Caki2 (cell line): ENCODE results near the gene TRAF4. TPM values are rescaled to one million over a fixed set of nuclear protein-coding genes. Genes with fewer than 3 reads are reported as not detected.
"Not testable (repeated sequence)": the region's sequence is repeated elsewhere in the genome, so short reads cannot be mapped to it uniquely, and the experiment has no call there.

Experiments used
- DNase-seq: peaks from one replicate; pipeline ENCODE4 v3.0.0-alpha.2; 2015; ENCODE audit warnings: low read depth
- in situ Hi-C: cut with HindIII; loops from 2 replicates; pipeline ENCODE4 v1.10.0; 2016; ENCODE audit warnings: low sequenced_read_pairs, low pct_unique_long_range_greater_than_20kb, mixed read lengths
- total RNA-seq: library from RNA; depleted of rRNA; stranded (reverse); fragments of >200 nt; shearing (Covaris generic); gene quantifications from 2 replicates; pipeline ENCODE4 v1.2.3, GENCODE V29; 2014; ENCODE audit warnings: low replicate concordance

The TRAF4 gene
- total RNA-seq, 1 experiment from 2014 or later, result 61.6 TPM

DNA sequence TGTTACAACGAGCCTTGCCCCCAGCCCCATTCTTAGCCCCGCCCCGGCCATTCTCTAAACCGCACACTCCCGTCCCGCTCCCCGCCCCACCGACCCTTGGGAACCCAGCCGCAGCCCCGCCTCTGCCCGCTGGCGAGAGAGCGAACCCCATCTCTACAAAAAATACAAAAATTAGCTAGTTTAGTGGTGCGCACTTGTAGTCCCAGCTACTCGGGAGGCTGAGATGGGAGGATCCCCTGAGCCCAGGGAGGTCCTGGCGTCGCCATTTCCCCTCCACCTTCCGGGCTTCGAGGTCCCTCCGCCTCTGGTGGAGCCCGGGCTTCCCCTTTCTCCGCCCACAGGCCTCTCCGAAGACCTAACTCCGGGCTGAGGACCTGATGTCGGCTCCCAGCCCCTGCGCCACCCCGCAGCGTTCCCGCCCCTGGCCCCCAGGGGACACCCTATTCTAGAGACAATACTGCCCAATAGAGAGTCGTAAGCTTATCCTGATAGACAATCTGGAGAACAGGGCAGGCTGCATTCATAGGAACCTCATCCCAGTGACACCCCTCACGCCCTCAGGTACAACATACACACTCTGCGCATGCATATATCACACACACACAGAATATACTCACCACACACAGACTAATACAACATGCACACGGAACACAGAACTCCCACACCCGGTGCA, 31.6 kb upstream of the TRAF4 start:
- in situ Hi-C loops, result no loop called here
- DNase-seq, result no peak

DNA sequence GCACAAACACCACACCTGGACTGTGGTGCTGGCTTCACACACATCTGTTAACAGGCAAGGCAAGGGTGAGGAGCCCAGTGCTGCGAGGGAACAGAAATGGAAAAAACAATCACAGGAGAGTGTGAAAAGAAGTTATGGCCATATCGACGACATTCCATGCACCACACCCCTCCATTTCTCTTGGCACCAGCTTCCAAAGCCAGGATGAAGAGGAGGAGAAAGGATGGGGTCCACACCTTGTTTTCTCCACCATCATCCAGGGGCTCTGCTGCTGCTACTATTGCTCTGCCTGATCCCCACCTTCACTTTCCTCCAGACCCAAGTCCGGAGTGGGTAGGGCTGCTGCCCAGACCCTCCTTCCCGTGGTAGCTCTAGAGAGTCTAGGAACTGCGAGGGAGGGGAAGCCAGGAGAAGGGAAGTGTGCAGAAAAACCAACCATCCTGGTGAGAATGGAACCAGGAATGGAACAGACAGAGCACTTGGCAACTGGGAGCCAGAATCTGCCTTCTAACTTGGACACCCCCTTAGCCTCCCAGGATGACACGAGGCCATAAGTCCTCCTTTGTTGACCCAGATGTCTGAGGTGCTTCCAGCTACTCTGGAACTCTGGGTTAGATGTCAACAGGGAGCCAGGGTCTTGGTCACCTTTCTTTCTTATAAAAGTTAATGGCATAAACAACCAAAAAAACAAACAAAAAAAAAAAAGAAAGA, 31.0 kb upstream of the TRAF4 start:
- in situ Hi-C loops, result no loop called here
- no peak for DNase-seq

DNA sequence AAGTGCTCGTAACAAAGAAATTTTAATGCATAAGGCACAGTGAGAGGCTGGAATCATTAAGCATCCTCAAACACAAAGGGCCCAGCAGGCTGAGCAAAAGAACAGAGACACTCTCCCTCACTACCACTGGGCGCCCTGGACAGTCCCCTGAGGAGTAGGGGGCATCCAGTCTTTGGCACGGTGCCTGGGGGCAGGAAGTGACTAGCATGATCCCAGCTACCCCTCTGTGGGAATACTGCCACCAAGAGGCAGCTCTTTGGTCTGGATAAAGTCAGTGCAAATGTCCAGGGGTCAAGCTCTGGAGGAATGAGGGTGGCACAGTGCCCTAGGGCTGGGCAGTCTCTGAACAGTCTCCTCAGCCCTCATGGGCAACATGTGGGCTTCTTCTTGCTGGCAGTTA, 29.5 kb upstream of the TRAF4 start:
- in situ Hi-C loops, result no loop called here
- no peak for DNase-seq

DNA sequence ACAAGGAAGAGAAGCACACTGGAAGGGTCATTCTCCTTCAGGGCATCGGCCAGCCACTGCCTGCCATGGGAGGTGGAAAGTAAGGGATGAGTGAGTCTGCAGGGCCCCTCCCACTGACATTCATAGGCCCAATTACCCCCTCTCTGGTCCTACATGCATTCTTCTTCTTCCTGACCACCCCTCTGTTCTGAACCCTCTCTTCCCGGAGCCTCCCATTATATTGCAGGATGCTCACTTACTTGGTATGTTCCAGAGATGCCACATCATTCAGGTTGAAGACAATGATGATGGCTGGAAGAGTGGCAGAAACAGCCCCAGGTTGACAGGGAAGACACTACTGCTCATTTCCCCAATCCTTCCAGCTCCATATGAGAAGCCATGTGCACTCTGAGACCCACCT, 28.6 kb upstream of the TRAF4 start:
- DNase-seq, result no peak
- in situ Hi-C loops, result no loop called here

DNA sequence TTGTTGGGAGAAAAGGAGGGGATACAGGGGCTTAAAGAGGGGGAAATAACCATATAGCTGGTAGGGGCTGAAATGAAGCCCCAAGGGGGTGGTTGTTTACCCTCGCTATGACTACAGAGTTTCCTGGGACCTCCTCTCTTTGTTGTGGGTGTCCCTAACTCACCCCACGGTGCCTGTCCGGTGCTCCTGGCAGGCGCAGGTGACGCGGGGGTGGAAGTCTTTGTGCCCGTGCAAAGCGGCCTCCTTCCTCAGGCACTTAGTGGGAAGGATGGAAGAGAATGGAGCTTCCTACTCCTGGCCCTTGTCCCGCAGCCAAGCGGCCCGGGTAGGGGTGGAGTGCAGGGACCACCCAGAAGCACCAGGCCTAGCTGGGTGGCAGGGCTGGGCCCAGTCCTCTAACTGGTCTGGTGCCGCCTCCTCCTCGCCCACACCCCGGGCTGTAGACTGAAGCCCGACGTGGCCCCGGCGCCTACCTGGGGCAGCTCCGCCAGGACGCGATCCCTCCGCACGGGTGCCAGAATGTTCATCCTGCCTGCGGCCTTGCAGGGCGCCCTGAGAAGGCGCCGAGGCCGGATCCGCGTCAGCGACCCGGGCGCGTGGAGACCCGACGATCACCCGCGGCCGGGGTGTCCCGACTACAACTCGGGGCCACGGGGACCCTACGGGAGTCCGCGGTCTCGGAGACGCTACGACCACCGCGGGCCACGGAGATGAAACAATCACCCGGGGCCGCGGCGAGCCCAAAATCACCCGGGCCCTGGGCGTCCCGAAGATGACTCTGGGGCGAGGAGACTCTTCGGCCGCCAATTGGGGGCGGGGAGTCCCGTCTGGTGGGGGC, 26.9 kb upstream of the TRAF4 start:
- DNase-seq, result no peak
- in situ Hi-C loops, result no loop called here

DNA sequence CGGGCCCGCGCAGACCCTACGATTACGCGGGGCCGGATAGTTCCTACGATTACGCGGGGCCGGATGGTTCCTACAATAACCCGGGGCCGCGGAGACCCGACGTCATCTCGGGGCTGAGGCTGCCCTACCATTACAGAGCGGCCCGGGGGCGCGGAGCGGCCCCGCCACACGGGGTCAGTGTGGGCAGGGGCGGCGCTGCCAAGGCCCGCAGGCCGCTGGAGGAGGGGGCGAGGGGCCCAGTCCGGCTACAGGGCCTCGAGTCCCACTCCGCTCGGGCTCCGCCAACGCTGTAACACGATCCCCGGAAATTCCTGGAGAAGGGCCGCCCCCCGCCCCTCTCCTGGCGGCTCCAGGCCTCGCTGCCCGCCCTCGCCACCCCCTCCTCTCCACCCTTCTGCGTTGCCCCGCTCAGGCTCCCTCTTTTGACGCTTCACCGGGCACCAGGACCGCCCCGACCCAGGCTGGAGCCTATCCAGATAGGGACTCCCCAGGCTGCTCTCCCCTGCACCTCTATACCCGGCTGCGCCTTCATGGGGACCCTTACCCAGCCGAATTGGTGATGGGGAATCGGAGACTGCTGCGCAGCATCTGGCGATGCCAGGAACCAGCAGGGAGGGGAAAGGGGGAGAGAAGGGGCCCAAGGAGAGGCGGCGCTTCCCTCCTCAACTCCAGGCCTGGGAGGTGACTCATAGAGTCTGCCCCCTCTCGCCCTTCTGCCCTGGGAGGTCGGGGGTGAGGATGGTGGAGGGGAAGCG, 26.1 kb upstream of the TRAF4 start, which contains the start of gene RAB34:
Gene RAB34 (minus strand): TSS at position 291 of the 755 bp plus-strand sequence. CDS start 602 bp downstream, outside the sequence.
- in situ Hi-C loops, result no loop called here
- peak; percentile 89 for DNase-seq

GRCh38 chr17:28718333-28719020, 25.3 kb upstream of the TRAF4 start:
- in situ Hi-C loops, result no loop called here

GRCh38 chr17:28719021-28719433, 24.8 kb upstream of the TRAF4 start:
- no peak for DNase-seq
- in situ Hi-C loops, result no loop called here

More at GRCh38 chr17:28718333-28719020, 25.3 kb upstream of the TRAF4 start:
- no peak for DNase-seq

- in situ Hi-C loops, result no loop called here
- DNase-seq, result no peak
These were observed 23.4 kb upstream of the TRAF4 start for GRCh38 chr17:28720247-28720996.

DNA sequence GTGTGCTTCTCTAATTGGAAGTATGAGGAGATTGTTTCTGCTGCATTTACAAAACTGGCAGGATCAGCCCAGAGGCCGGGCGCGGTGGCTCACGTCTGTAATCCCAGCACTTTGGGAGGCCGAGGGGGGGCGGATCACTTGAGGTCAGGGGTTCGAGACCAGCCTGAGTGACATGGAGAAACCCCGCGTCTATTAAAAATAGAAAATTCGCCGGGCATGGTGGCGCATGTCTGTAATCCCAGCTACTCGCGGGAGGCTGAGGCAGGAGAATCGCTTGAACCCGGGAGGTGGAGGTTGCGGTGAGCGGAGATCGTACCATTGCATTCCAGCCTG, 22.8 kb upstream of the TRAF4 start:
- in situ Hi-C loops, DNase-seq: not testable (repeated sequence)

- in situ Hi-C loops, result no loop called here
- no peak for DNase-seq
These were observed 21.2 kb upstream of the TRAF4 start for GRCh38 chr17:28722417-28723158.

DNA sequence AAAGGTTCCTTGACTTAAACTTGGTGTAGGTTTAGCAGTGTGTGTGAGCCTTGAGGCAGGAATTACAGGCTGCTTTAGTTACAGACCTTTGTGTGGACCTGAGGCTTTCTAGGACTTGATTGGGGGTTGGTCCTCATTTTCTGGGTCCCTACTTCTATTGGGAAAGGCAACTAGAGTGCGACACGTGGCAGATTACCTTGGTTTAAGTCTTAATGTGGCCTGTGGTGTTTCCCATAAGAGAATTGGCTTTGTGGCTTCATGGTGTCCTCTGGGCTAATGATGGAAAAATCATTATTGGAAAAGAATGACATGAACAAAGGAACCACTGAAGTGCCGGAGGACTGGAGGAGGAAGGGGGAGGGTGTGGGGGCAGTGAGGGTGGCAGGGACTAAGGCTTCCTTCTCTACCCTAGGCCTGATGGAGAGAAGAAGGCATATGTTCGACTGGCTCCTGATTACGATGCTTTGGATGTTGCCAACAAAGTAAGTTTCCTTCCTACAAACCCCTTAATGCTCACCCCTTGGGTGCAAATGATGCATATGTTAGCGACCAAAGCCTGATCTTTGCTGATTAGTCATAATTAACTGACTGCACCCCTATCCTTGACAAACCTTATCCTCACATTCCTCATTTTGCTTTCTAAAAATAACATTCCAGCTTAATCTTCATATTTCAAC, 20.5 kb upstream of the TRAF4 start:
- in situ Hi-C loops, result no loop called here
- no peak for DNase-seq

DNA sequence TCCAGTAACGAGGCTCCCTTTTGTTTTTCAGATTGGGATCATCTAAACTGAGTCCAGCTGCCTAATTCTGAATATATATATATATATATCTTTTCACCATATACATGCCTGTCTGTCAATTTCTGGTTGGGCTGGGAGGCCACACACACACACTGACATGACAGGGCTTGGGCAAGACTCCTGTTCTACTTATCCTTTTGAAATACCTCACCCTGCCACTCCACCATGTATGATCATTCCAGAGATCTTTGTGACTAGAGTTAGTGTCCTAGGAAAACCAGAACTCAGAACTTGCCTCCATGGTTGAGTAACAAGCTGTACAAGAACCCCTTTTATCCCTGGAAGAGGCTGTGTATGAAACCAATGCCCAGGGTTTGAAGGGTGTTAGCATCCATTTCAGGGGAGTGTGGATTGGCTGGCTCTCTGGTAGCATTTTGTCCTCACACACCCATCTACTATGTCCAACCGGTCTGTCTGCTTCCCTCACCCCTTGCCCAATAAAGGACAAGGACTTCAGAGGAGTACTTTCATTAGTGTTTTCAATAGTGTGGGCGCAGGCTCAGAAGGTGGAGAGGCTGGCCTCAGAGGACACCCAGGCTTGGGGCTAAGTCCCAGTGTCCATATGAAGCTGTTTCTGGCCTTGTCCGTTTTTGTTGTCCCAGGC, 19.8 kb upstream of the TRAF4 start:
- DNase-seq, in situ Hi-C loops: not testable (repeated sequence)

GRCh38 chr17:28724500-28725165, 19.2 kb upstream of the TRAF4 start:
- DNase-seq, result no peak
- in situ Hi-C loops, result no loop called here

DNA sequence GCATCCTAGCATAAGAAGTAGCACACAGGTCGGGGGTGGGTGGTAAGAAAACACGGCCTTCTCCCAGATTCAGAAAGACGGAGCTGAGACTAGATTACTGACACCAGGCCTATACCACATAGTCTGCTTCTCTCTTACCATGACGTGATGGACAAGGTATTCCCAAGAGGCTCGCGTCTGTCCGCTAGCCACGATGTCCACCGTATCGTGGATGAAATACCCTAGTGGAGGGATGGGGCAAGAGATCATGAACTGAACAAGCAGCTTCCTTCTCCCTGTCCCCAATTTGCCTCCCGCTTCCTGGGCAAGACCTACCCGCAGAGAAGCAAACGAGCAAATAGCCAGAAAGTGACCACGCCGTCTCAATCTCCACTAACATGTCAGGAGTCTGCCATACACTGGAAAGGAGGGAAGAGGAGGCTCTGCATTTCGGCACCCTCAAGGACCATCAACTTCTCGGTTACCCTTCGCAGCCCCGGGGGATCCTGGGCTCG, 18.6 kb upstream of the TRAF4 start:
- in situ Hi-C loops, result no loop called here
- peak; percentile 66 for DNase-seq
